HG03135 (cell line): ENCODE measurements around the gene ANTKMT.
"Not testable (repeated sequence)": the region's sequence is repeated elsewhere in the genome, so short reads cannot be mapped to it uniquely, and the experiment has no call there.

Experiments
- ATAC-seq: cut with Tn5 transposase; IDR thresholded peaks from one replicate; pipeline ENCODE4 v1.9.1; 2021; ENCODE audit warnings: mild to moderate bottlenecking, moderate library complexity; ENCODE audit not compliant: unreplicated experiment

ANTKMT gene

DNA sequence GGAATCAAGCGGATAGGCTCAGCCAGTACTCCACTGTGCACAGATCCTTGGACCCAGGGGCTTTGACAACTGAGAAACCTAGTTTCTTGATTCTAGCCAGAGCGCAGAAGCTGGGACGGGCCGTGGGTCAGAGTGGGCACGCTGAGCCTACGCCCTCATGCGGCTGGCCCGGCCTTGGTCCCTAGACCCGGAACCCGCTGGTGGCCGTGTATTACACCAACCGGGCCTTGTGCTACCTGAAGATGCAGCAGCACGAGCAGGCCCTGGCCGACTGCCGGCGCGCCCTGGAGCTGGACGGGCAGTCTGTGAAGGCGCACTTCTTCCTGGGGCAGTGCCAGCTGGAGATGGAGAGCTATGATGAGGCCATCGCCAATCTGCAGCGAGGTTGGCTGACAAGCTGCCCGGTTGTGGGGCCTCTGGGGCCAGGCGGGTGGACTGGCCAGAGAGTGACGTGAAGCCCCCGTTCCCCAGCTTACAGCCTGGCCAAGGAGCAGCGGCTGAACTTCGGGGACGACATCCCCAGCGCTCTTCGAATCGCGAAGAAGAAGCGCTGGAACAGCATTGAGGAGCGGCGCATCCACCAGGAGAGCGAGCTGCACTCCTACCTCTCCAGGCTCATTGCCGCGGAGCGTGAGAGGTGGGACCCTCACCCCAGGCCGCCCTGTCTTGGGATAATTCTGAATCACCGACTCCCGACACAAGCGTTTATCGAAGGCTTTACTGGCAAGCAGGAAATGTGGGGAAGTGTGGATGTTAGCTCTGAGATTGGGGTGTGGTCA lies 39.8 kb upstream of the ANTKMT start:
- no peak for ATAC-seq

DNA sequence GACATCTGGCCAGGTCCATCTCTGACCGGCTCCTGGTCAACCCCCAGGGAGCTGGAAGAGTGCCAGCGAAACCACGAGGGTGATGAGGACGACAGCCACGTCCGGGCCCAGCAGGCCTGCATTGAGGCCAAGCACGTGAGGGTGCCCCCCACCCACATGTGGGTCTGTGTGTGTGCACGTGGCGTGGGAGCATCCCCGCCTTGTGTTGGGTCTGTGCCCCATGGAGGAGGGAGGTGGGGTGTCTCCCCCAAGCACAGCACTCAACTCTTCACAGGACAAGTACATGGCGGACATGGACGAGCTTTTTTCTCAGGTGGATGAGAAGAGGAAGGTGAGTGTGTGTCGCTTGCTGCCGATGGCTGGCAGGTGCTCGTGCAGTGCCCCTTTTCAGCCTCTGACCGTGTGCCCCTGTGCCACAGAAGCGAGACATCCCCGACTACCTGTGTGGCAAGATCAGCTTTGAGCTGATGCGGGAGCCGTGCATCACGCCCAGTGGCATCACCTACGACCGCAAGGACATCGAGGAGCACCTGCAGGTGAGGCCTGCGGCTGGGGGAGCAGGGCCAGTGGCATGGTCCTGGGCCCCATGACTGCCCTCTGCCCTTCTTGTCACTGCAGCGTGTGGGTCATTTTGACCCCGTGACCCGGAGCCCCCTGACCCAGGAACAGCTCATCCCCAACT lies 39.1 kb upstream of the ANTKMT start:
- ATAC-seq, result no peak

DNA sequence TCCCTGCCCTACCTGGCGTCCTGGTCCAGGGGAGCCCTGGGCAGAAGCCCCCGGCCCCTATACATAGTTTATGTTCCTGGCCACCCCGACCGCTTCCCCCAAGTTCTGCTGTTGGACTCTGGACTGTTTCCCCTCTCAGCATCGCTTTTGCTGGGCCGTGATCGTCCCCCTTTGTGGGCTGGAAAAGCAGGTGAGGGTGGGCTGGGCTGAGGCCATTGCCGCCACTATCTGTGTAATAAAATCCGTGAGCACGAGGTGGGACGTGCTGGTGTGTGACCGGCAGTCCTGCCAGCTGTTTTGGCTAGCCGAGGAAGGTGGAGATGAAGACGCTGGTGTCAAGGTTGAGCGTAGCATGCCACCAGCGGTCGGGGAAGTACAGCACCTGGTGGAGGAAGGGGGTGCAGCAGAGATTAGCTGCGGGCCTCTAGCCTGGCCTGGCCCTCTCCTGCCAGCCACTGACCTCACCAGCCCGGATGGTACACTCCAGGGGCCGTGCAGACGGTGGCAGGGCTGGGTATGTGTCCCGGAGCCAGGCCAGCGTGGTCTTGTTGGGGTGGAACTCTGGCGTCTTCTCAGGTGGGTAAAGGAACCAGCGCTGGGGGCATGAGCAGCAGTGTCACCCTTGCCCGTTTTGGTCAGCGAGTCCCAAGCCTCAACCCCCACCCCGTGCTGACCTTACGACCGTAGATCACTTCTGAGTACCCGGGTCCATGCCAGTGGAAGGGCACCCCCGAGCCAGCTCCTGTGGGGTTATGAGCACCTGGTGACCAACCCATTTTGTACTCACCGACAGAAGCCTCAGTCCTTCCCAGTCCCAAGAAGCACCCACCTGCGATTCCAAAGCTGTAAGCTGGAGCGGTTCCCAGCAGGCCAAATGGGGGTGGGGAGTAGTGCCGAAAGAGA lies 38.2 kb upstream of the ANTKMT start:
- no peak for ATAC-seq

GRCh38 chr16:683396-684070 lies 37.4 kb upstream of the ANTKMT start:
- ATAC-seq, result peak; percentile 4

GRCh38 chr16:684071-684794 lies 36.7 kb upstream of the ANTKMT start, which contains the start of gene JMJD8:
Gene JMJD8 (minus strand): TSS chr16:684334. CDS start chr16:684319, 15 bp downstream.
- ATAC-seq, result peak; percentile 55

GRCh38 chr16:684961-685696 lies 35.8 kb upstream of the ANTKMT start:
- no peak for ATAC-seq

GRCh38 chr16:685967-686366 lies 35.0 kb upstream of the ANTKMT start:
- ATAC-seq, result no peak

GRCh38 chr16:686459-687260 lies 34.3 kb upstream of the ANTKMT start:
- ATAC-seq, result no peak

DNA sequence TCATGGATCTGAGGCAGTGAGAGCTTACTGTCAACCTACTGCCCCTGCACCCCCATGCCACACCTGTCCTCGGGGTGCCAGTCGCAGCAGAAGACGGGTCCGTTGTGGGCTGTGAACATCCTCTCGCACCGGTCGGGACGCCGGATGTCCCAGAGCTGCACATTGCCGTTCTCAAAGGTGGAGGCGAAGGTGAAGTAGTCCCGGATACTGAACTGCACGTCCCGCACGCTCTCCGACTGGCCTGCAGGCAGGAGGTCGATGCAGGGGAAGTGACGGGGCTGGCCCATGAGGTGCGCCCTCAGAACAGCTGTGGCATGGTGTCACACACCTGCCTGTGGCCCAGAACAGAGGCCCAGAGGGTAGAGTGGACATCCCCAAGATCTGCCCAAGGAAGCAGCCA lies 33.4 kb upstream of the ANTKMT start:
- ATAC-seq, result no peak

GRCh38 chr16:689175-689897 lies 31.6 kb upstream of the ANTKMT start:
- ATAC-seq, result no peak

- ATAC-seq, result not testable (repeated sequence)
These were observed 29.7 kb upstream of the ANTKMT start for GRCh38 chr16:691242-691641.

GRCh38 chr16:692356-693108 lies 28.4 kb upstream of the ANTKMT start:
- ATAC-seq, result no peak

- no peak for ATAC-seq
These were observed 27.6 kb upstream of the ANTKMT start for GRCh38 chr16:693364-693763.

GRCh38 chr16:693766-694165 lies 27.2 kb upstream of the ANTKMT start:
- no peak for ATAC-seq

- ATAC-seq, result no peak
These were observed 26.6 kb upstream of the ANTKMT start for GRCh38 chr16:694187-694862.

DNA sequence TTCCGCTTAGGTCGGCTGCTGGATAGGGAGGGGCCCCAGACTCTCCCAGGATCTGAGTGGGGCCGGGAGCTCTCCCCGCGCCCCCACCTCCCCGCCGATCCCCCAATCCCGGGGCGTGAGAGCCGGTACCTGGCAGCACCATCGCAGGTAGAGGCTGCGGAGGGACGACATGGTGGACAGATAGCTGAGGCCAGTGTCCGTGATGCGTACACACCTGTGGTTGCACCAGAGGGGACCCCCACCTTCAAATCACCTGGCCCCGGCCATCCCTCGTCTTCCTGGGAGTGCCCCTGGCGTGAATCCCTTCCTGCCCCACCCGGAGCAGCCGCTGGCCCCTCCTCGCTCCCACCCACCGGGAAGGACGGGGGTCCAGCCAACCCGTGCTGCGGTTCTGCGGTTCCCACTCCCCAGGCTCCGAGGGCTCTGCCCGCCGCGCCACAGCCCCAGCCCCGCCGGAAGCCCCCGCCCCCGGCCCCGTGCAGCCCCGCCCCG lies 26.0 kb upstream of the ANTKMT start:
- no peak for ATAC-seq
